Heart left ventricle (tissue), 13 donors: Measurements from ENCODE around the gene VGLL4.

Experiments used
- POLR2A ChIP-seq, 2 donors: fragments of 450-650 bp; IDR thresholded peaks; one replicate each; pipeline ENCODE4 v1.6.1; 2017; ENCODE audit warnings: antibody characterized with exemption in 2 of 2, mild to moderate bottlenecking in 2 of 2, moderate library complexity in 2 of 2
- TF ChIP-seq, protein P1 (sequence below), 12 donors: fragments of 200-600 bp; sonication (generic) in 4 of 12; IDR thresholded peaks; one replicate each; pipeline versions ENCODE4 v1.5.0 to v1.8.0; 2018 to 2022; ENCODE audit warnings: antibody characterized with exemption in 12 of 12, mild to moderate bottlenecking in 5 of 12
- donor health status: ischemic (EF 13 %, LVEDD 7.1; RV severe dilation, severe dysfunction).
- donor health status: DM: no; HTN: yes; CAD: no.
- donor health status: DM: no; HTN: no; CAD: no.
- donor health status: ischemic (EF 25% LVEDD 6.9; RV normal size, moderate dysfunction).
- donor health status: ischemic (EF 25% LVEDD 5.7; RV mildly dilated, moderate dysfunction).
- donor health status: ischemic (EF 35%, LVEDD 5.7; RV mildly dilated, moderate dysfunction).
- donor health status: nonischemic (EF 11% LVEDD 7.7; RV severe dilation, severe dysfunction).
- donor health status: DM: yes; HTN: yes; CAD: no.
- donor health status: PGD.
- donor health status: ischemic (EF 29% LVEDD 5.4; RV normal size, mild dysfunction).
- donor health status: nonischemic (EF 23%, LVEDD 6.1; RV moderate dilation, normal function).

- no peak for TF ChIP-seq POLR2A (IDR thresholded peaks at IDR 0.05)
- TF ChIP-seq, protein P1, sequence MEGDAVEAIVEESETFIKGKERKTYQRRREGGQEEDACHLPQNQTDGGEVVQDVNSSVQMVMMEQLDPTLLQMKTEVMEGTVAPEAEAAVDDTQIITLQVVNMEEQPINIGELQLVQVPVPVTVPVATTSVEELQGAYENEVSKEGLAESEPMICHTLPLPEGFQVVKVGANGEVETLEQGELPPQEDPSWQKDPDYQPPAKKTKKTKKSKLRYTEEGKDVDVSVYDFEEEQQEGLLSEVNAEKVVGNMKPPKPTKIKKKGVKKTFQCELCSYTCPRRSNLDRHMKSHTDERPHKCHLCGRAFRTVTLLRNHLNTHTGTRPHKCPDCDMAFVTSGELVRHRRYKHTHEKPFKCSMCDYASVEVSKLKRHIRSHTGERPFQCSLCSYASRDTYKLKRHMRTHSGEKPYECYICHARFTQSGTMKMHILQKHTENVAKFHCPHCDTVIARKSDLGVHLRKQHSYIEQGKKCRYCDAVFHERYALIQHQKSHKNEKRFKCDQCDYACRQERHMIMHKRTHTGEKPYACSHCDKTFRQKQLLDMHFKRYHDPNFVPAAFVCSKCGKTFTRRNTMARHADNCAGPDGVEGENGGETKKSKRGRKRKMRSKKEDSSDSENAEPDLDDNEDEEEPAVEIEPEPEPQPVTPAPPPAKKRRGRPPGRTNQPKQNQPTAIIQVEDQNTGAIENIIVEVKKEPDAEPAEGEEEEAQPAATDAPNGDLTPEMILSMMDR (IDR thresholded peaks at IDR 0.05) = no peak
Measured at GRCh38 chr3:11622586-11623550, 20.8 kb downstream of the VGLL4 start.
